ENCODE measurements around the gene MYO5A. TPM values are rescaled to one million over a fixed set of nuclear protein-coding genes. Genes with fewer than 3 reads are reported as not detected.

The MYO5A gene
- total and polyA plus RNA-seq, 10 of the 15 experiments (the other 5 are each of a cell fraction or from before 2014, with no cell fraction given): 4.2 to 42.9 (median 31.1) TPM

GRCh38 chr15:52282418-52282817 is 246.3 kb downstream of the MYO5A start:
- 69% methylated on average over 14 of the region's 14 CpGs for WGBS (ENCODE audit: insufficient coverage, insufficient replicate concordance, low lambda C conversion rate, missing lambda C conversion rate)
- Histone ChIP-seq H4K20me1 (ENCODE audit: control insufficient read depth, insufficient read depth) (no peaks in the 10 kb centered on the region), H3K4me1 (ENCODE audit: control insufficient read depth, insufficient read depth, low read length) (no peaks in the 10 kb centered on the region), H2AFZ (ENCODE audit: control insufficient read depth, low read depth, low read length) (no peak overlapping the region), H3K79me2 (ENCODE audit: control insufficient read depth, insufficient read depth, low read length) (no peaks in the 10 kb centered on the region), H3K36me3 (ENCODE audit: control insufficient read depth in 2 of 2, insufficient read depth in 2 of 2, low read length in 1 of 2) (no peaks in the 10 kb centered on the region), H3K9ac (ENCODE audit: control insufficient read depth, insufficient read depth, low read length) (no peak overlapping the region), H3K9me3 (replicated peaks; ENCODE audit: control insufficient read depth, insufficient read depth, low read length) (no peaks in the 10 kb centered on the region), H3K4me2 (ENCODE audit: control insufficient read depth, insufficient read depth) (no peak overlapping the region), H3K27ac (ENCODE audit: control insufficient read depth, insufficient read depth) (no peak overlapping the region), H3K27me3 (replicated peaks in 1 of 2; ENCODE audit: control insufficient read depth in 2 of 2, insufficient read depth in 2 of 2, low read length in 1 of 2) (no peaks in the 10 kb centered on the region), H3K4me3 (no peak overlapping the region)
- ChIA-PET RAD21 (ENCODE audit: unreplicated experiment) (no interaction called here), SMC1A (ENCODE audit: uncharacterized antibody, unreplicated experiment) (no interaction called here), POLR2A (interaction anchor here (0.5 kb wide), 1 partner anchor 337 kb away, joined by 4 read pairs; no protein-coding TSS in a partner anchor), CTCF (no interaction called here)
- intact Hi-C loops (cut with micrococcal nuclease; ENCODE audit: unreplicated experiment) (no loop called here), in situ Hi-C loops (cut with MboI) (no loop called here)
- no peak for DNase-seq (ENCODE audit: low read depth, low spot score)
- TF ChIP-seq ZNF274 (IDR thresholded peaks at IDR 0.05; ENCODE audit: insufficient read depth, insufficient read length) (no peak), POLR2AphosphoS2 (IDR thresholded peaks at IDR 0.05; ENCODE audit: low read depth, low read length) (no peak), TAF1 (IDR thresholded peaks at IDR 0.05; ENCODE audit: borderline replicate concordance, low read depth, low read length) (no peak), SMAD1 (IDR thresholded peaks at IDR 0.05; ENCODE audit: low read depth, partially characterized antibody) (no peak), TCF7 (IDR thresholded peaks at IDR 0.05; ENCODE audit: borderline replicate concordance) (no peak), NFYA (IDR thresholded peaks at IDR 0.05; ENCODE audit: borderline replicate concordance, low read depth, low read length) (no peak), BACH1 (IDR thresholded peaks at IDR 0.05; ENCODE audit: borderline replicate concordance) (no peak), E4F1 (IDR thresholded peaks at IDR 0.05; ENCODE audit: borderline replicate concordance, partially characterized antibody) (no peak), TBL1XR1 (IDR thresholded peaks at IDR 0.05; ENCODE audit: low read depth, low read length) (no peak), MTA2 (IDR thresholded peaks at IDR 0.05; ENCODE audit: low read depth) (no peak), MEF2B (IDR thresholded peaks at IDR 0.05; ENCODE audit: partially characterized antibody, poor library complexity, severe bottlenecking) (no peak), KAT2A (conservative IDR thresholded peaks at IDR 0.05; ENCODE audit: control insufficient read depth, low read depth, low read length) (no peak), CEBPZ (IDR thresholded peaks at IDR 0.05; ENCODE audit: low read depth, low read length) (no peak)
- TF ChIP-seq, protein P1, sequence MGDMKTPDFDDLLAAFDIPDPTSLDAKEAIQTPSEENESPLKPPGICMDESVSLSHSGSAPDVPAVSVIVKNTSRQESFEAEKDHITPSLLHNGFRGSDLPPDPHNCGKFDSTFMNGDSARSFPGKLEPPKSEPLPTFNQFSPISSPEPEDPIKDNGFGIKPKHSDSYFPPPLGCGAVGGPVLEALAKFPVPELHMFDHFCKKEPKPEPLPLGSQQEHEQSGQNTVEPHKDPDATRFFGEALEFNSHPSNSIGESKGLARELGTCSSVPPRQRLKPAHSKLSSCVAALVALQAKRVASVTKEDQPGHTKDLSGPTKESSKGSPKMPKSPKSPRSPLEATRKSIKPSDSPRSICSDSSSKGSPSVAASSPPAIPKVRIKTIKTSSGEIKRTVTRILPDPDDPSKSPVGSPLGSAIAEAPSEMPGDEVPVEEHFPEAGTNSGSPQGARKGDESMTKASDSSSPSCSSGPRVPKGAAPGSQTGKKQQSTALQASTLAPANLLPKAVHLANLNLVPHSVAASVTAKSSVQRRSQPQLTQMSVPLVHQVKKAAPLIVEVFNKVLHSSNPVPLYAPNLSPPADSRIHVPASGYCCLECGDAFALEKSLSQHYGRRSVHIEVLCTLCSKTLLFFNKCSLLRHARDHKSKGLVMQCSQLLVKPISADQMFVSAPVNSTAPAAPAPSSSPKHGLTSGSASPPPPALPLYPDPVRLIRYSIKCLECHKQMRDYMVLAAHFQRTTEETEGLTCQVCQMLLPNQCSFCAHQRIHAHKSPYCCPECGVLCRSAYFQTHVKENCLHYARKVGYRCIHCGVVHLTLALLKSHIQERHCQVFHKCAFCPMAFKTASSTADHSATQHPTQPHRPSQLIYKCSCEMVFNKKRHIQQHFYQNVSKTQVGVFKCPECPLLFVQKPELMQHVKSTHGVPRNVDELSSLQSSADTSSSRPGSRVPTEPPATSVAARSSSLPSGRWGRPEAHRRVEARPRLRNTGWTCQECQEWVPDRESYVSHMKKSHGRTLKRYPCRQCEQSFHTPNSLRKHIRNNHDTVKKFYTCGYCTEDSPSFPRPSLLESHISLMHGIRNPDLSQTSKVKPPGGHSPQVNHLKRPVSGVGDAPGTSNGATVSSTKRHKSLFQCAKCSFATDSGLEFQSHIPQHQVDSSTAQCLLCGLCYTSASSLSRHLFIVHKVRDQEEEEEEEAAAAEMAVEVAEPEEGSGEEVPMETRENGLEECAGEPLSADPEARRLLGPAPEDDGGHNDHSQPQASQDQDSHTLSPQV (IDR thresholded peaks at IDR 0.05): no peak
- BruUV-seq (replicated peaks): no TSS peak
- no peak for ATAC-seq
- FAIRE-seq: no peak
